Occipital lobe (tissue), 2 donors: ENCODE measurements around the gene MRPL27. TPM values are rescaled to one million over a fixed set of nuclear protein-coding genes. Genes with fewer than 3 reads are reported as not detected.
A peak's percentile ranks its signal among the peaks of the same experiment; 100 is the strongest.

Experiments used
- DNase-seq: peaks from one replicate; lab custom pipeline; 2025; lab: John Stamatoyannopoulos, UW
- total RNA-seq: library from RNA; depleted of rRNA; stranded (reverse); fragments of >200 nt; gene quantifications from one replicate; pipeline ENCODE4 v1.2.3, GENCODE V29; 2014

The MRPL27 gene
- total RNA-seq, 1 donor from 2014 or later: 30.3 TPM

GRCh38 chr17:50386510-50386909, 13.5 kb upstream of the MRPL27 start:
- no peak for DNase-seq

GRCh38 chr17:50382931-50383330, 9.9 kb upstream of the MRPL27 start:
- no peak for DNase-seq

DNA sequence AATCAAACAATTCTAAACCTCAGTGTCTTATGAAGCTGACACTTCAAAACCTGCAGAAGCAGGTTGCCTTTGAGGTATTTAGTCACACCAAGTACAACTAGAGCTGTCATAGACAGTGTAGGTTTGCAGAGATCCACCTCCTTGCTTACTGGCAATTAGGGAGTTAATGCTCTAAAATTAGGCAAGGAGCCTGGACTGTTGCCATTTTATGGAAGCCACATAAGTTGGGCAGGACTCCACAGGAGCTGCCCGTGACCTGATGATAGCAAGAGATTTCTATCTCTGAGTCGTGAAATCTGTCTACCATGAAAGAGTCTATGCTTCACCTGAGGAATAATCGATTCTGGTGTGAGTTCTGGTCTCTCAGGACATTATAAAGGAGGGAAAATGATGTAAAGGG, 8.9 kb upstream of the MRPL27 start:
- DNase-seq: no peak

DNA sequence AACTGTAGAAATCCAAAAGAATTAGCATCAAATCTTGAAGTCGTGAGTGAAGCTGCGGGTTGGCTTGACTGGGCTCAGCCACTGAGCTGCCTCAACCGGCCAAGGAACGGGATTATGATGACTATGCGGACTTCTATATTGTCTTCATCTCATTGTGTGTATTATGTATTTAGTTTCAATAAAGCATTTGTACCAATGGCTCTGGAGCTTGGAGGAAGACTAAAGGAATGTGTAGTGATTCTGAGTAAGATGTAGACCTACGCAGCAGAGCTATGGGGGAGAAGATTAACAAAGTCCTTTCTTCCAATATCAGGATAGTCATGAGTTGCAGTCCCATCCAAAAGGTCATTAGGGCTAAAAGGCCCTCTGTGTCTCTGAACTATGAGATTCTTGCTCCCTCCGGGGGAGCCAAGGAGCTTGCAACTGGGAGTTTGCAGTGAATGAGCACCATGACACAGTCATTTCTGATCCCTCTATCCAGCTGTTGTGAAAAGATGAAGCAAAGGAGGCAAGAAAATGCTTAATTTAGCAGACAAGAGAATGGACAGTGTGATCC, 8.4 kb upstream of the MRPL27 start:
- DNase-seq: no peak

GRCh38 chr17:50380369-50381259, 7.6 kb upstream of the MRPL27 start:
- no peak for DNase-seq

DNA sequence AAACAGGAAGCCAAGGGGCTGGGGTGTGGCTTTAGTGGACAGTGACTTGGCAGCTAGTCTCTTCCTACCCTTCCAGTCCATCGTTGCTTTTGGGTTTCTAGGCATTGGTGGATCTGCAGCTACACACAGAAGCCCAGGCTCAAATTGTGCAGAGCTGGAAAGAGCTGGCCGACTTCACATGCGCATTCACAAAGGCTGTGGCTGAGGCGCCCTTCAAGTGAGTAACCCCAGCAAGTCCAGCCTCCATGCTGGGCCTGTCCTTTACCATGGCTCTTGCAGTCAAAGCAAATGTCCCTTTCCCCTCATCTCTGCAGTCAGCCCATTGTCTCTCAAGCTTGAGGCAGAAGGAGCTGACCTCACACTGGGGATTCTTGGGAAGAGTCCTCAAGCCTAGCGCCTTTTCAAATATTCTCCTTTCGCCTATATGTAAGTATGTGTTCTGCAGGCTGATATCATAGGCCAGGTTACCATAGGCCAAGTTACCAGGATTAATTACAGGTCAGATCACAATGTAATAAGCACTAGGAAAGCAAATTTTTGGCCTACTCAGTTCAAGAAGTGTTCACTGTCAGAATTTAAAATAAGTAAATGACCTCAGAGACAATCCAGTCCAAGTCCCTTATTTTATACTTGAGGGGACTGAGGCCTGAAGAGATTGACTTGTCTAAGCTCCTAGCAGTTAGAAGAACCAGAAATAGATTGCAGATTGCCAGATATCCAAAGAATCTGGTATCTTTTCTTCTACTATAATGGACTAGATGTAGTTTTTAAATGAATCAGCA, 6.6 kb upstream of the MRPL27 start:
- no peak for DNase-seq

DNA sequence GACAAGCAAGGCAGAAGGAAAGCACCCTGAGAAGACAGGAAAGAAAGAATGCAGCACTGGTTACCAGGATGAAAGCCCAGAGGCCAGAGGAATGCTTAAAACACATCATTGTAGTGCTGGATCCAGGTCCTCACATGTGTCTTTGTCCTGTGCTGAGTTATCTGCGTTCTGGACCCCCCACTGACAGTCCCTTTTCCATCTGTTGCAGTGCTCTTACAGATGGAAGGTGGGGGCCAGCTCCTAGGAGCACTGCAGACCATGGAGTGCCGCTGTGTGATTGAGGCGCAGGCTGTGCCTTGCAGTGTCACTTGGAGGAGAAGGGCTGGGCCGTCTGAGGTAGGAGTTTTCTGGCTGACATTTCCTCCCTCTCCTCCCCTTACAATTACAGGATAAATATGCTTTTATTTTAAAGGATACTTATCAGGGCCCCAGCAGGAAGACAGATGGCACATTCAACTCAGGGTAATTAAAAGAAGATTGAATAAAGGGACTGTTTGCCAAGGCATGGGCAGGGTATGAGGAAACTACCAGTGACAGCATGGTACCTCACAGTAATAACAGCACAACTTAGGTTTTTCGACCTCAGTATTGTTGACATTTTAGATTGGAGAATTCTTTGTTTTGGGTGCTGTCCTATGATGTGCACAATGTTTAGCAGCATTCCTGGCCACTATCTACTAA, 3.0 kb upstream of the MRPL27 start:
- DNase-seq: no peak

GRCh38 chr17:50373705-50374104, 721 bp upstream of the MRPL27 start:
- no peak for DNase-seq

DNA sequence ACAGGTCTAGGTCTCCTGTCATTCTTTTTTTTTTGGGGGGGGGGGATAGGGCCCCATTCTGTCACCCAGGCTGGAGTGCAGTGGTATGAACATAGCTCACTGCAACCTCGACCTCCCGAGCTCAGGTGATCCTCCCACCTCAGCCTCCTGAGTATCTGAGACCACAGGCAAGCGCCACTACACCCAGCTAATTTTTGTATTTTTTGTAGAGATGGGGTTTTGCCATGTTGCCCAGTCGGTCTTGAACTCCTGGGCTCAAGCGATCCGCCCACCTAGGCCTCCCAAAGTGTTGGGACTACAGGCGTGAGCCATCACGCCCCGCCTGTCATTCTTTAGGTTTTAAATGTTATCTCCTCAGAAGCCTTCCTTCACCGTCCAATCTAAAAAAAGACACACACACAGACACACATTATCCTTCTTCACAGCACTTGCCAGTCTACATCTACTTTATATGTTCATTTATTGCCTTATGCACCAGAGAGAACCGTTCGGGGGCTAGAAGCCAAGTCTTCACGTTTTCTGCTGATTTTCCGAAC, 694 bp downstream of the MRPL27 start:
- DNase-seq: no peak

DNA sequence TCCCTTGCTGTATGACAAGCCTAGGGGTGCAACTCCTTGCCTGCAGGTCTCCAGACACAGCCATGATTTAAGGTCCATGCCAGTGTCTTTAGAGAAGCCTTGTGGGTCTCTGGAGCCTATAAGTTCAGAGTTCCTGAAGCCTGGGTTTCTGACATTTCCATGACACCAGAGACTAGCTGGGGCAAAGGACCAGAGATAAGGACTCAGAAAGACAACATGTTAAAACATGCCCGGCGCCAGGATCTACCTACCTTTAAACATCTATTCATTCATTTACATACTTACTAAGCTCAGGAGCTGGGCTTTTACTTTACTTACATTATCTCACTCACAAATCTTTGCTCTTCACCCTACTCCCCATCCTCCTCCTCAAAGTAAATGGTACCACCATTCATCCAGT, 1.5 kb downstream of the MRPL27 start:
- no peak for DNase-seq

DNA sequence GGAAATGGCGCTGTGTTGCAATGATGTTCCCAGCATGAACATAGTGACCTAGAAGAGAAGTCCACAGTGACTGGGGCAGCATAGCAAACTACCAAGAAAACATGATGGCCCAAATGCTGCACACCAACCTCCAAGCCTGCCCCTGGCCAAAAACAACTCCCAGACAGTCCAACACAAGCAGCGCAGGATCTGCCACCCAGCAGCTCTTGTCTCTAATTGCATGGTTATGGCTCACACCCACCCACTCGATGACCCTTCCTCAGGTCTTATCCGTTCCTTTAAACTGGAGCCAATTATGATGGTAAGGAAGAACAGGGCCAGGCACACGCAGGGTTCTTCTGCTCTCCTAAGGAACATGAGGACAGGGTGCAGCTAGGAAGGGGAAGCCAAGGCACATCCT, 2.9 kb downstream of the MRPL27 start:
- DNase-seq: no peak

- DNase-seq: no peak
Observed at GRCh38 chr17:50367401-50367800, 5.6 kb downstream of the MRPL27 start.

DNA sequence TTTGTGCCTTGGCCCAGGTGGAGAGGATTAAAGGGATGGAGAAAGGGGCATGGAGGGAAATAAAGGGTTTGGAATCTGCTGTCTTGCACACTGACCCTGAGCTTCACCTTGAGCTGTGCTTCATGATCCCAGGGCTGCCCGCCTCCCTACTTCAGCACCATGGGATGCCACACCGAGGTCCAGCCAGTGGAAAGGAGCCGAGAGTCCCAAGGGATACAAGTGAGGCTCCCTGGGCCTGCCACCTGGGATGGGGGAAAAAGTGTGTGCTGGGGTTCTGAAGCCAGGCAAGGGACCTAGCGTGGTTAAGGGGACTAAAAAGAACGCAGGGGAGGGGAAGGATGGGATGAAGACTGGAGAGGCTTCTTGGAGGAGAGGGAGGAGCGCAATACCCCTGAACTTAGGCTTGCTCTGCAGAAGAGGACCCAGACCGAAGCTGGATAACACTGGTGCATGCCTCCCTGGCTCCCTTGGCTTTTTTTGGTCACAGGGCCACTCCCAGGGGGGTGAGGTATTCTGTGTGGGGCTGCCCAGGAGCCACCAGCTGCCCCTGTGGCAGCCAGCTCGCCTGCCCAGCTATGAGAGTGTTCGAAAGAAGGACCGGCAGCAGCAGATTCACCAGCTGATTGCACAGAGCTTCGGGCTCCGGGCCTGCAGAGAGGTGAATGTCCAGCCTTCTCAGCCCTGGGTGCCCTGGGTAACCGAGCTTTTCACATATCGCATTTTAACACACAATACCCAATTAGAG, 7.2 kb downstream of the MRPL27 start:
- DNase-seq: no peak

DNA sequence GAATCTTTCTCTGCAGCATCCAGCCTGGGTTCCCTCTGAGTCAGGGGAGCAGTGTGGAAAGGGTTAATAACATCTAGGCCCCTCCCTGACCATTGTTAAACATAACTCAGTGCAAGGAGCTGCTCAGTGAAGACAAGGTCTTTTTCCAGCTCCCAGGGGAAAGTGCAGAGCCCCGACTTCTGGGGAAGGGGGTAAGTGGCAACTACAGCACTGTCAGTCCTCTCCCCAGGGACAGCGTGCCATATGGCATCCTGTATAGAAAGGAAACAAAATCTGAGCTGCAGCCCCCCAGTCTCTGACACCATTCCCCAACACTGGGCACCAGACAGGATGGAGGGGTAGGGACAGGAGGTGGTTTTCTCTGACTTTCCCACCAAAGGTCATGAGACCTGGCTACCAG, 7.8 kb downstream of the MRPL27 start:
- no peak for DNase-seq

DNA sequence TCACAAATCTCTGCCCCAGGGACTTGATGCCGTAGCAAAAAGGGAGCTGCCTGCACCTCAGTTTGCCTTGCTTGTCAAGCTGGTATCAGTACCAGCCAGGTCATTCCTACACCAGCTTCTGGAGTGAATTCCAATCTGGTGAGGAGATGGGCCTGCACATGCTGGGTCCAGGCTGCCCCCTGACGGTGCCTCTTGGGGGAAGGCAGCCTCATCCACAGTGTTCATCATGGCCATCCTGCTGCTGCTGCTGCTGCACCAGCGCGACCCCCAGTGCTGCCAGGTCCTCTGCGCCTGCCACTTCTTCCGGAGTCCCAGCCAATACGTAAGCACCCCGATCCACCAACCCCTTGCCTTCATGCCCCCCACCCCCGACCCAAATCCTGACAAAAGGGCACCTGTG, 8.3 kb downstream of the MRPL27 start:
- DNase-seq: no peak

GRCh38 chr17:50364061-50364458, 8.9 kb downstream of the MRPL27 start:
- DNase-seq: no peak

- peak; percentile 52 for DNase-seq
Observed at GRCh38 chr17:50363217-50364060, 9.5 kb downstream of the MRPL27 start.

DNA sequence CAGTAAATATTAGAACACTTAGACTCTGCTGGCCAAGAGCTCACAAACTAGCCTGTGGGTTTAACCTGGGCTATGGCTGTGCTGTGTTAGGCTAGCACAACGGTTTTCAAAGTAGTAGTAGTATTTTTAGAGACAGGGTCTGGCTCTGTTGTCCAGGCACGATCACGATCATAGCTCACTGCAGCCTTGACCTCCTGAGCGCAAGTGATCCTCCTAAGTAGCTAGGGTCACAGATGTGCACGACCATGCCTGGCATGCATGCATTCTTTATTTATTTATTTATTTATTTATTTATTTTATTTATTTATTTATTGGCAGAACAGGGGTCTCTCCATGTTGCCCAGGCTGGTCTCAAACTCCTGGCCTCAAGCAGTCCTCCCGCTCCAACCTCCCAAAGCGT, 10.3 kb downstream of the MRPL27 start:
- no peak for DNase-seq

- peak; percentile 37 for DNase-seq
Observed at GRCh38 chr17:50361561-50362480, 11.2 kb downstream of the MRPL27 start.
